ELR (cell line): ENCODE measurements around the gene DSC2.
A peak's percentile ranks its signal among the peaks of the same experiment; 100 is the strongest.

Source experiments
- DNase-seq: peaks from one replicate; pipeline ENCODE4 v3.0.0-alpha.2; 2015; ENCODE audit warnings: low read depth

The DSC2 gene

GRCh38 chr18:31098878-31099277, 3.3 kb downstream of the DSC2 start:
- no peak for DNase-seq

GRCh38 chr18:31097666-31098065, 4.6 kb downstream of the DSC2 start:
- no peak for DNase-seq

- no peak for DNase-seq
Measured at GRCh38 chr18:31093880-31094279, 8.3 kb downstream of the DSC2 start.

GRCh38 chr18:31093294-31093693, 8.9 kb downstream of the DSC2 start:
- DNase-seq = no peak

- DNase-seq = no peak
Measured at GRCh38 chr18:31091350-31091749, 10.9 kb downstream of the DSC2 start.

- DNase-seq = no peak
Measured at GRCh38 chr18:31088532-31088931, 13.7 kb downstream of the DSC2 start.

- DNase-seq = no peak
Measured at GRCh38 chr18:31079973-31080372, 22.2 kb downstream of the DSC2 start.

GRCh38 chr18:31077878-31078277, 24.3 kb downstream of the DSC2 start:
- no peak for DNase-seq

- peak; percentile 17 for DNase-seq
Measured at GRCh38 chr18:31072175-31072574, 30.0 kb downstream of the DSC2 start.

GRCh38 chr18:31070206-31070605, 32.0 kb downstream of the DSC2 start:
- peak; percentile 65 for DNase-seq

- no peak for DNase-seq
Measured at GRCh38 chr18:31066266-31066665, 36.0 kb downstream of the DSC2 start.

GRCh38 chr18:31065036-31065773, 37.0 kb downstream of the DSC2 start:
- no peak for DNase-seq

- DNase-seq = no peak
Measured at GRCh38 chr18:31064130-31064529, 38.1 kb downstream of the DSC2 start.

- DNase-seq = no peak
Measured at GRCh38 chr18:31061945-31062344, 40.3 kb downstream of the DSC2 start.

GRCh38 chr18:31058897-31059296, 43.3 kb downstream of the DSC2 start:
- DNase-seq = no peak

- DNase-seq = no peak
Measured at GRCh38 chr18:31057917-31058316, 44.3 kb downstream of the DSC2 start.

- DNase-seq = no peak
Measured at GRCh38 chr18:31057051-31057450, 45.2 kb downstream of the DSC2 start.

GRCh38 chr18:31056296-31056695, 45.9 kb downstream of the DSC2 start:
- DNase-seq = no peak

- DNase-seq = no peak
Measured at GRCh38 chr18:31050635-31051034, 51.6 kb downstream of the DSC2 start.

GRCh38 chr18:31049189-31049588, 53.0 kb downstream of the DSC2 start:
- no peak for DNase-seq

- DNase-seq = no peak
Measured at GRCh38 chr18:31048216-31048615, 54.0 kb downstream of the DSC2 start.

- no peak for DNase-seq
Measured at GRCh38 chr18:31046916-31047315, 55.3 kb downstream of the DSC2 start.

GRCh38 chr18:31045599-31045998, 56.6 kb downstream of the DSC2 start:
- DNase-seq = no peak

- peak; percentile 47 for DNase-seq
Measured at GRCh38 chr18:31044926-31045325, 57.3 kb downstream of the DSC2 start.
